HG02571 (cell line): ENCODE results near the gene RARG.

Source experiments
- ATAC-seq: cut with Tn5 transposase; IDR thresholded peaks from one replicate; pipeline ENCODE4 v1.9.1; 2021; ENCODE audit warnings: mild to moderate bottlenecking, moderate library complexity; ENCODE audit not compliant: unreplicated experiment

The RARG gene

DNA sequence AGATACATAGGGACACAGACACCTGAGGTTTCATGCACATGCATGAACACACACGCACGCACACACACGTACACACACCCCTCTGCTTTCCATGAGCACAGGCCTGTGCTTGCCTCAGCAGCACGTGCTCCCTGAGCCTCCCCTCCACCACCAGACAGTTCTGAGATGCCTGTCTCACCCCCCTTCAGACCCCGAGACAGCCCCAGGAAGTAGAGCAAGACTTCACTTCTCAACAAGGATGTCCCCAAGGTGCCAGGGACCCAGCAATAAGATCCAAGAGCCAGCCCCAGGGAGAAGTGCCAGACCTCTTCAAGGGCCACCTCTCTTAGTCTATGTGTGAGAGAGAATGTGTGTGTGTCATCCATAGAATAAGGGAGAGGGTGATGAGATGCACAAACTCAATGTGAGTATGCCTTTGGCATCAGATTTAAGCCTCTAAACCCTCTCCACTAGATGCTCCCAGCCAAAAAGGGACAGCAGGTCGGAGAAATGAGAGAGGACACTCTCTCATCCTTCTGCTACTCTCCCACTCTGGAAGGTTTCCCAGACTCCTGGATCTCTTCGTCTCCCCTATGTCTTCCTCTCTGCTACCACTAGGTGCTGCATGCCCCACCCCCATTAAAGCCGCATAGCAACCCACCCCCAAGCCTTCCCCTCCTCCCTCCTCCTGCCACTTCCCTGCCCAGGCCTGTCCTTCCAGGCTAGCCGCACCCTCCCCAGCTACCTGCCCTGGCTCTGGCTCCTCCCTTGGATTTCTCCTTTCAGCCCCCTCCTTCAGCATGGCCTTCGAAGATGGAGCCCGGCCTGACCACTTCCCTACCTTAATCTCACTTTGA lies 7.7 kb downstream of the RARG start:
- ATAC-seq = no peak

DNA sequence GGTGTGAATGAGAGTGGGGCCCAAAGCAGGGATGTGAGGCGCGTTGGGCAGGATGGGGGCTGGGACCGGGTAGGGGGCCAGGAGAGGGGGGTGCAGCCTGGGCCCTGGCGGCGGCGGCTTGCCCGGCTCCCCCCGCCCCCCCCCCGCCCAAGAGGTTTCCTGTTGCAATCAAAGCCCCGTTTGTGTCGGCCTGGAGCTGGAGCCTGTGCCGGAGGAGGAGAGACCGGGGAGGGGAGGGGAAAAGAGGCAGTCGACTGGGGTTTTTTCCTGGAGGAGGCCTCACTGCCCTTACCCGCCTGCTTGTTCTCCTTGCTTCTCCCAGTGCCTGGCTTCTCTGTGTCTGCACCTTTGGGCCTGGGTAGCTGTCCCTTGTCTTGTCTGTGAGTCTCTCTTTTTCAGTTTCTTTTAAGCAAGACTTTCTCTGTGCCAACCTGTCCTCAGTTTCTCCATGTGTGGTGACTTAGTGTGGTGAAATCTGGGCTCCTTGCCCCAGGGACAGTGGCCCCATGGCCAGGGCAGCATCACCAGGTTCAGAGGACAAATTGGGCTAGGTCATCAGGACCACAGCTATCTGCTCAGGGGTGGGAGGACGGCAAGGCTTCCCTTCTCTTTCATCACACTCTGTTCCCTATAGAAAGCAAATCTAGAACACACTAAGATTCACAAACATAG lies 8.5 kb downstream of the RARG start:
- ATAC-seq = no peak

DNA sequence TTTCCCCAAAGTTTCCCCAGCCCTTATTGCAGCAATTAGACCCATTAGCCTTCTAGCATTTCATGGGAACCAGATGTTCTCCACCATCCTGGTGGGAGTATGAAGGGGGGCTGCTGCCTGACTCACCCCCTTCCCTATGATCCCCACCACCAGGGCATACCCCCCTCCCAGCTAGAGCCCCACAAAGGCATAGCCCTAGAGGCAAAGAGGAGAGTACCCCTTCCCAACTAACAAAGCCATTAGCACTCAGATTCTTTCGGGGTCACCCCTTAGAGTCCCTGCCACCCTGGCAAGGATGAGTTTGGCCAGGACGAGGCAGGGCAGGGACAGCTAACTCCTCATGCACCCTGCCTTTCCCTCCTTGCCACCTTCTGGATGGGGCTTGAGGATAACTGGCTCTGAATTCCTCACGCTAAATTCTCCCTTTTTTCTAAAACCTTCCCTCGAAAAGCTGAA lies 9.2 kb downstream of the RARG start:
- ATAC-seq = no peak

DNA sequence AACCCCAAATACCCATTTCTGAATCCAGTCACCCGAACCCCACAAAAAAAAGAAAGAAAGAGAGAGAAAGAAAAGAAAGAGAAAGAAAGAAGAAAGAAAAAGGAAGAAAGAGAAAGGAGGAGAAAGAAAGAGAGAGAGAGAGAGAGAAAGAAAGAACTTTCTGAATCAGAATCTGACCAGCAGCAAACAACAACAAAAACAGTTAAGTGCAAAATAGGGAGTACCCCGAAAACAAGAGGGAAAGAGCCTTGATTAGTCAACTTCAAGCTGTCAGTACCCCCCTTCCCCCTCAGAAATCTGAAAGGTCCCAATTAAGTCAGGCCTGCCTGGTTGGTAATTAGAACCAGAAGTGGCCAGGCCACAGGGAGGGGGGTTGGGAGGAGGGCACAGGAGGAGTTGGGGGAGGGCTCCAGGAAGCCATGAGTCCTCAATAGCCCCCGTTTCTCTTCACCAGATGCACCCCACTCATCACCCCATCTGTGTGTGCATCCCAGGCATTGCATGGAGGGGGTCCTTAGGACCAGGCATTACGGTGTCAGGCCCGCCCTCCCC lies 9.8 kb downstream of the RARG start:
- no peak for ATAC-seq

DNA sequence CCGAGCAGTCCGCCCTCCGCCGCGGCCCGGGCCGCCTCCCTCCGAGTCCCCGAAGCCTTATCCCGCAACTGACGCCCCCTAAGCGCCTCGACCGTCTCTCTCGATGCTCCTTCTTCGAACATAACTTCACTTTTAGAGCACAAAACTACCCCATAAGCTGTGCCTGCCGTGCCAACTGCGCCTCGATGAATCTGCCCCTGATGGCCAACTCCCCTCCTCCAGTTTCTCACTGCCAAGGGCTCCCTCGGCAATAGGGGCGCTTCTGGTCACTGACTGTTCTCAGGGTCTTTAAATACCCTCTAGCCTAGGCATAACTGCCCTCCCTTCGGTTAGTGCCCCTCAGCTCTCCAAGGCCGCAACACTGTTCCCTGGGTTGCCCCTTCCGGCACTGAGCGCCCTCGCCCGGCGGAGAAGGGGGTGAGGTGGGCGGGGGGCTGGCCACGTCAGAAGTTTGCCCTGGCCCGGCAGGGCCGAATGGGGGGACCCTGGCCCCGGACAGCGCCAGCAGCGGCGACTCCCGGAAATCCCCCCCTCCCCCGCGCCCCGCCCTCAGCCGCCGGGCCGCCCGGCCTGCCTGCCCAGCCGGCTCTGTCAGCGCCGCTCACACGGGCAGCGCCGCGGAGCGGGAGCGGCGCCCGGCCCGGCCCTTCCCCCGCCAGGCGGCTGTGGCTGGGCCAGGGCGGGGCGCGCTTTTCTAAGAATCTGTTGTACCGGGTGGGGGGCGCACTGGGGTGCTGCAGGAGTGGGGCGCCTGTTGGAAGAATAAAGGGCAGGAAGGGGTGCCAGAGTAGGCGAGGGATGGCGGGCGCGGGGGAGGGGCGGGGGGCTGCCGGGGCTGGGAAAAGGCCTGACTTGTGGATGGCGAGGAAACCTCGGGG lies 10.6 kb downstream of the RARG start:
- ATAC-seq = no peak

DNA sequence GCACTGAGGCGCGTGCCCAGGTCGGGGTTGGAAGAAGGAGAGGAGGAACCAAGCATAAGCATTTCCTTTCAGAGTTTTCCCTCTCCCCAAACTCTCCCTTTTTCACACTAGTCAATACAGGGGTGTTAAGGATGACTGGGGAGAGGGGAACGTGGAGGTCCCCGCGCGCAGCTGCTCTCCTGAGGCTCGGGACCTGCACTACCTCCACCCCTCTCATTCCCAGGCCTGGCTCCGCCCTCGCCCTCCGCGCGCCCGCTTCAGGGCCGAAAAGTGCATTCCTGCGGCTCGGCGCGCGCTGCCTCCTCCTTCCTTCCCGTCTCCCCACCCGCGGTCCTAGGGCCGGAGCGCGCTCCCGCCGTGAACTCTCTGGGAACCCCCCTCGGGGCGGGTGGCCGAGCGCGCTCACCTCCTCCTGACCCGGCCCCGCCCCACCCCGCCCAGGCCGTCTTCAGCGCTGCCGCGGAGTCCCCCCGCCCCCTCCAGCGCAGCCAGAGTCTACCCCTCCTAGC lies 11.3 kb downstream of the RARG start:
- peak; percentile 41 for ATAC-seq

DNA sequence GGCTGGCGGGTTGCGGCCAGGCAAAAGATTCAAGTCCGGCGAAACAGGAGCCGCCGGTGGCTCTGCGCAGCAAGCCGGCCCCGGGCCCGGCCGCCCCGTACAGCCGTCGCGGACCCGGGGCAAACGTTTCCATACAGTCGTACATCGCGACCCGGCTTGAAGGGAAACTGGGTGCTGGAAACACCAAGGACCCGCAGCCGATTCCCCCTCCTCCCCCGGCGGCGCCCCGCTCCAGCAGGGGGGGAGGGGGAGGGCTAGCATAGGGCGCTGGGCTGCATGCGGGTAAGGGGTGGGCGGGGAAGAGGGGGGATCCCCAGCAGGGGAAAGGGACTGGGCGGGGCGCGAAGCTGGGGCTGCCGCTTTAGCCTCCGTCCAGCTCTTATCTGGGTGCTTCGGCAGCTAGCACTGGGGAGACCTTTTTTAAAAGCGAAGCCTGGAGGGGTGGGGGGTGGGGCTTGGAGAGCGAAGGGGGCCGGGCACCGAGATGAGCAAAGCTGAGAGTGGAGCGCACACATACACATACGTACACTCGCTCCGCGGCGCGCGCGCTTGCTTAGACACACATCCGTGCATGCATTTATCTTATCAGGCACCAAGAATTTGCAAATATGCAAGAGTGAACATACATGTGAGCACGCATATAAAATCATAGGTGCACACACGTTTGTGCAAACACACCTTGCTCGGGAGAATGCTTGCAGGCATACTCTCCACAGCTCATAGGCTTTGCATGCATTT lies 11.9 kb downstream of the RARG start:
- ATAC-seq = peak; percentile 36

DNA sequence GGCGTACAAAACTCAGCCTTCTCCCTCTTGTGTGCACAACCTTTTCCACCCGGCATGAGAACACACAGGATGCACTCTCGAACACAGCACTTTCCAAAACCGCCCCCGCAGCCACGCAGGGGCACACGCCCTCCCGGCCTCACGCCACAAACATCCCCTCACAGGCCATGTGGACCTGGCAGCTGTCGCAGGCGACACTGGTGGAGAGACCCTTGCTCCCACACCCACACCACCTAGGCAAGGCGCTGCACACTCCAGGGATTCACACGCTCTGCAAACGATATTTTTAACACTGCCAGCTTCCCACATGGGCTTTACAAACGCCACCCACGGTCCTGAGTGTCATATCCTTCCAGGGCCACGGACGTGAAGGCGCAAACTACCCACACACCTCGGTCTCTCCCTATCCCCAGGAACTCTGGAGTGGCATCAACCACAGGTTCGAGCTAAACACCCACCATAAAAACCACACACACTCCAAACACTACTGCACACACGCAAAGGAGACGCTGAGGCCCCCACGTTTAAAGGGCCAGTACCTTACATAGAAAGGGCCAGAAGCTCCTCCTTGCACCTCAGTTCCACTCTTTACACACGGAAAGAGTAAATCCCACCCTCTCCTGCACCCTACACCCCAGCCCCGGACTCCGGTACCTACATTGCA lies 12.6 kb downstream of the RARG start:
- peak; percentile 10 for ATAC-seq

DNA sequence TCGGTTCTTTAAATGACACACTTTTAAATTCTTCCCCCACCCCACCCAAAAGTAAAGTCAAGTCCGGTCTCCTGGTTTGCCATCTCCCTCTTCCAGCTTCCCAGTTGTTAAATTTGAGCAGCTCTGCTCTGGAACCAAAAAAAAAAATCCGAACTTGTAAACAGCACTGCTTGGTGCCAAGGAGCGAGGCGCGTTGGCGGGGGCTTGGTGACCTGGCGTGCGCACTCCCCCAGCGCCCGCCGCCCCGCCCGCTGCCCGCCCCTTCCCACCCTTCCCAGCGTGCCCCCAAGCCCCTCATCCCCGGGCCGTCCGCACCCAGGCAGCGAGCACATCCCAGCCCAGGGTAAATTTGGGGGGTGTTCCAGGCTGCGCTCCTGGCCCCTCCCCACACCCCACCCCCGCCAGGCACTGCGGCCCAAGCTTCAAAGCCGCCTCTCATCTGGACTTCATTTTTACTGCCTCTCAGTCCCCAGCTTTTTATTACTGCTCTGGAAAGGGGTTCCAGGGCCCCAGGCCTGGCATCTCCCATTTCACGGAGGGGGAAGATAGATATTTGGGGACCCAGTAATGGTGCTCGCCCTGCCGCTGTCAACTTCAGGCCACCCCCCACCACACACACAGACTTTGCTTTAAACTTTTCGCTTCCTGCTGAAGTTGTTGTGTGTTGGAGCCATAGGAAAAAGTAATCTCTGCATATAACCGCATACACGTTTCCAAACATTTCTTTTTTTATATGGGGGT lies 13.3 kb downstream of the RARG start:
- ATAC-seq = no peak

DNA sequence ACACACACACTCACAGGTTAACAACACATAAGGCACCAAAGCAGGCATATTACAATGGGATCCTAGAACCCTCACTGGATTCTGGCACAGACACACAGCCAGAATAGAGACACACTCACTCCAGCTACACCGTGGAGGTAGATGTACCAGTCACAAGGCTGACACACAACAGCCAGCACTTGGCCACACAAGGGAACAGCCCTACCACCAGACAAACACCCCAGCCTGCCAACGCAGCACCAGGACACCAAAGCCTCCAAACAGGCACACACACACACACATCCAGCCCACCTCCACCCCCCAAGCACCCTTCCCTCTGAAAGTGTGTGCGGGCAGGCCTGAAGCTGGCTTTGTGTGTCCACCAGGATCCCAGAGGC lies 14.1 kb downstream of the RARG start:
- no peak for ATAC-seq

DNA sequence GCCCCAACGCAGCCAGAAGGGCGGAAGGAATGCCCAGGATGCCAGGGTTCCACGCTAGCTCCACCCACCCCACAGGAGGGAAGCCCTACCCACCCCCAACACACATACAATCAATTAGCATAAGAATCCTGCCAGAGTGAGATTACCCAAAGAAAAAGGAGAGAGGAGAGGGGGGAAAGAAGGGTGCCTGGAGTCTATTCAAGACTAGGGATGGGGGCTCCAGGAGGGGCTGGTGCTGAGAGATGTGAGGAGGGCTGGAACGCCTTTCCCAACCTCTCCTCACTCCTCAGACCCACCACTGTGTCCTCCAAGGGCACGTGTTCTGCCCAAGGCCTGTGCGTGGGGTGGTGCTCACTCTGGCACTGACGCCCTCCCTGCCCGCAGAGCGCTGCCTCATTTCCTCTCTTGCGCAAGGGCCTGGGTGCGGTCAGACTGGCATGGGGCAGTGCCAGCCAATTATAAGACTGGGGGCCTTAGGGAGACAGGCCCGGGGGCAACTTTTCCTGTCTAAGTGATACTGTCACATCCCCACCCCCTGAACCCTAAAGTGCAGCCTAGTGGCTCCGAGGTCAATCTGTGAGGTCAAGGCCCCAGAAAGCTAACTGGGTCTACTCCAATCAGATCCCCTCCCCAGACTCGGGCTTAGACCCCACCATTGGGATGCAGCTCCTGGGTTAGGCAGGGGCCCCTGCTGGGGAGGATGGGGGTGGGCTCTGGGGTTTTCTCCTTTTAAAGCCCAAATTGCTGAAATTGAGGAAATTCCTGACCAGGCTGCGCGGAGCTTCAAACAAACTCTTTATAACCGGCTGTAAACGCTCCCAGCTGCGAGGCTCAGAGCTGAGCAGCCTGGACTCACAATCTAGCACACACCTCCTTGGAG lies 14.7 kb downstream of the RARG start:
- ATAC-seq = no peak

DNA sequence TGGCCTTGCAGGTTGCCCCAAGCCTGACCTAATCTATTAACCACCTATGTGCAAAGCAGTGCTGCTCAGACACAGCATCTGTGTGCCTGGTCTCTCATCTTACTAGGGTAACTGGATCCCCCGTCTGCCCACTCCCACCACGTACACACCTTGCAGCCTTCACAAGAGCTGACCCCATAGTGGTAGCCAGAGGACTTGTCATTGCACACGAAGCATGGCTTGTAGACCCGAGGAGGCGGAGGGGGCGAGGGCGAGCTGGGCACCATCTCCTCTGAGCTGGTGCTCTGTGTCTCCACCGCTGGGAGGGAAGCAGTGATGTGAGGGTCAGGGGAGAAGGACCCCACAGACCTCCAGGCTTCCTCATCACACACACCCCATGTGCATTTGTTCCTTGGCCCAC lies 16.5 kb downstream of the RARG start:
- no peak for ATAC-seq

DNA sequence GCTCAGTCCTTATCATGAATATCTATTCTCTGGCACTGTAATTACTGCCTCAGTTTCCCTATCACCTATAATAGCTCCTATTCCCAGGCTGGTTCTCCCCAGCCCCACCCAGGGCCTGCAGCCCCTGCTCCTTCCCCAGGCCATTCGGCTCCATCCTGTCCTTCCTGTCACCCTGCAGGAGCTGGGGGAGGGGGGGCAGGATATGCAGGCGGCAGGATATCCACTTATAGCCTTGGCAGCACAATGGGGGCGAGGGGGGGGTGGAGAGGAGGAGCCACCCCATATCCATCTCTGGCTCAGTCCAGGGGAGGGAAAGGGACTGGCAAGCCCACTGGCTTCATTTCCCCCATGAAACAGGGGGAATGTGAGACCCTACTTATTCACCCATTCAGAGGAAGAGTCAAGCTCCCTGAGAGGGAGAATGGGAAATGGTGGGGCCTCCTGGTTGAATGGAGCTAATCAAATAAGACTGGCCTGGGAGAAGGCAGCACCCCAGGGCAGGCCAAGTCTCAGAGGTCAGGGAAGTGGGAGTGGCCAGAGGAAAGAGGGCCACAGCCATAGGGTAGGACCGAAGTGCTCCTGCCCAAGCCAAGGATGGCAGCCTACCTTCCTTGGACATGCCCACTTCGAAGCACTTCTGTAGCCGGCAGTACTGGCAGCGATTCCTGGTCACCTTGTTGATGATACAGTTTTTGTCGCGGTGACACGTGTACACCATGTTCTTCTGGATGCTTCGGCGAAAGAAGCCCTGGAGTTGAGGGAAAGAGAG lies 17.1 kb downstream of the RARG start:
- no peak for ATAC-seq

DNA sequence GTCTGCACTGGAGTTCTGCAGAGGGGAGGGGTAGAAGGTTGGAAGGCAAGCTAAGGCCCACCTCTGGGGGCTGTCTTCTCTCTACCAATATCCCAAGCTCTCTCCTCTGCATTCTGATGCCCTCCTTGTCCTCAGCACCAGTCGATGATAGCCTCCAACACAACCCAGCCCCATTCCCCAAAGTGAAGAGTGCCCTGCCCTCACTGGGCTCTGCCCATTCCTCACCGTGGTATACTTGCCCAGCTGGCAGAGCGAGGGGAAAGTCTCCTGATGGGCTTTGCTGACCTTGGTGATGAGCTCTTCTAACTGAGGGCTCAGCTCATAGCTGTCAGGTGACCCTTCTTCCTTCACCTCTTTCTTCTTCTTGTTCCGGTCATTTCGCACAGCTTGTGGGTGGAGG lies 17.8 kb downstream of the RARG start:
- ATAC-seq = no peak

DNA sequence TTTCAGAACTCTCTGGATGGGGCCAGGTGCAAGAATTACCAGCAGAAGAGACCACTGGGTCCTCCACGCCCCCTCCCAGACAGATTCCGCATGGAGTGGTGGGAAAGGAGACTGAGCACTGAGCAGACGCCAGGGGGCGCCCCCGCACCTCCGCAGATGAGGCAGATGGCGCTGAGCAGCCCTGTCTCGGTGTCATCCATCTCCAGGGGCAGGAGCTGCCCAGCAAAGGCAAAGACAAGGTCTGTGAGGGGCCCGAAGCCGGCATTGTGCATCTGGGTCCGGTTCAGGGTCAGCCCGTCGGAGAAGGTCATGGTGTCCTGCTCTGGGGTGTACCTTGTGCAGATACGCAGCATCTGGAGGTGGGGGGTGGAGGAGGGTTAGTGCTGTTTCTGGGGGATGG lies 18.7 kb downstream of the RARG start:
- no peak for ATAC-seq

DNA sequence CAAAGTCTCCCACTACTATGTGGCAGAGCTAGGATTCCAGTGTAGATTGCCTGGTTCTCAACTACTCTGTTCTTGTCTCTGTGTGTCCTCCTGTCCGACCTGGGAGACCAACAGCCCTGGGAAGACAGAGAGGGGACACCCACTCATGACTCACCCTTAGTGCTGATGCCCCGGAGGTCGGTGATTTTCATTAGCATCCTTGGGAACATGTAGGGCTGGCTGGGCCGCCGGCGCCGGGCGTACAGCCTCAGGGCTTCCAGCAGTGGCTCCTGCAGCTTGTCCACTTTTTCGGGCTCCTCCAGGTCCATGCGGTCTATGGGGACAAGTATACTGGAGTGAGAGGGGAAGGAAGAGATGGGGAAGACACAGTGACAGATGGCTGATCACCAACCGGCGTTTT lies 19.1 kb downstream of the RARG start:
- no peak for ATAC-seq
